HCT116 (cell line): Measurements from ENCODE around the gene IL17RB. TPM values are rescaled to one million over a fixed set of nuclear protein-coding genes. Genes with fewer than 3 reads are reported as not detected.

Experiments
- ATAC-seq: fragments of 200-7000 bp; cut with Tn5 transposase; 2 replicates; pipeline ENCODE4 v1.9.1; 2020; ENCODE audit warnings: mild to moderate bottlenecking, moderate library complexity
- BruUV-seq: library from RNA; stranded (reverse); fragments of 400-500 nt; replicated peaks from 2 replicates; lab custom pipeline; 2021; lab: Mats Ljungman, UMichigan
- CTCF ChIA-PET: fragments of 300-600 bp; sonication (Branson Sonifier 250); formaldehyde crosslinking; loops from one replicate; lab custom pipeline; 2021; ENCODE audit warnings: antibody characterized with exemption; lab: Charles Lee
- POLR2A ChIA-PET: fragments of 300-600, 350-600 bp; sonication (Branson Sonifier 250); formaldehyde crosslinking; loops from one replicate; lab custom pipeline; 2021; ENCODE audit warnings: antibody characterized with exemption; lab: Charles Lee
- RAD21 ChIA-PET, 2 experiments: fragments of 300-600 bp; sonication (Branson Sonifier 250); formaldehyde crosslinking; loops; one replicate each; lab custom pipeline; 2023; ENCODE audit warnings: low total read pairs in 2 of 2; ENCODE audit not compliant: uncharacterized antibody in 2 of 2, unreplicated experiment in 2 of 2, low non-redundant PET in 1 of 2; lab: Charles Lee
- DNase-seq: peaks from one replicate; pipeline ENCODE4 v3.0.0-alpha.2; 2010; ENCODE audit warnings: low read depth, low spot score
- H2AFZ ChIP-seq: fragments of 200-600 bp; shearing (Covaris generic), sonication (generic); 2 replicates; pipeline ENCODE4 v1.6.1; 2017; ENCODE audit warnings: low read depth, mixed run types, mixed read lengths, antibody characterized with exemption, low read length; ENCODE audit not compliant: poor library complexity, severe bottlenecking
- H3K27ac ChIP-seq: 2 replicates; pipeline ENCODE4 v1.5.1; 2012; ENCODE audit warnings: low read depth, low read length
- H3K27me3 ChIP-seq: fragments of 200-600 bp; sonication (generic); 2 replicates; pipeline ENCODE4 v1.6.1; 2016; ENCODE audit warnings: mixed run types, low read length, mixed read lengths; ENCODE audit not compliant: insufficient read depth
- H3K36me3 ChIP-seq, 2 experiments: fragments of 200-500 bp in 1 of 2; fragments of 200-600 bp in 1 of 2; sonication (Bioruptor generic) in 1 of 2; sonication (generic) in 1 of 2; 2 replicates each; pipeline versions ENCODE4 v1.5.1 to v1.6.1; 2014 to 2016; ENCODE audit warnings: low read length in 2 of 2, inconsistent platforms in 1 of 2, mixed read lengths in 1 of 2, mixed run types in 1 of 2; ENCODE audit not compliant: insufficient read depth in 2 of 2, control insufficient read depth in 1 of 2
- H3K4me1 ChIP-seq, 2 experiments: fragments of 200-600 bp in 1 of 2; sonication (generic) in 1 of 2; 2 replicates each; pipeline versions ENCODE4 v1.5.1 to v1.6.1; 2012 to 2017; ENCODE audit warnings: low read length in 2 of 2, inconsistent platforms in 1 of 2, mild to moderate bottlenecking in 1 of 2, mixed read lengths in 1 of 2, mixed run types in 1 of 2, moderate library complexity in 1 of 2; ENCODE audit not compliant: insufficient read depth in 2 of 2, control insufficient read depth in 1 of 2
- H3K4me2 ChIP-seq: fragments of 200-600 bp; sonication (generic); 2 replicates; pipeline ENCODE4 v1.6.1; 2017; ENCODE audit warnings: mixed run types, low read length, mixed read lengths
- H3K4me3 ChIP-seq, 2 experiments: fragments of 200-600 bp in 1 of 2; sonication (generic) in 1 of 2; replicated peaks in 1 of 2; 2 replicates each; pipeline ENCODE4 v1.5.1; 2011 to 2016; ENCODE audit warnings: low read length in 2 of 2, control low read depth in 1 of 2, low read depth in 1 of 2, mild to moderate bottlenecking in 1 of 2, mixed read lengths in 1 of 2, mixed run types in 1 of 2
- H3K79me2 ChIP-seq: fragments of 200-600 bp; sonication (generic); 2 replicates; pipeline ENCODE4 v1.6.1; 2017; ENCODE audit warnings: mild to moderate bottlenecking, mixed run types, low read length, moderate library complexity, mixed read lengths; ENCODE audit not compliant: insufficient read depth
- H3K9ac ChIP-seq: fragments of 200-600 bp; sonication (generic); 2 replicates; pipeline ENCODE4 v1.6.1; 2016; ENCODE audit warnings: low read length, mixed read lengths
- H3K9me2 ChIP-seq: fragments of 200-600 bp; sonication (generic), shearing (Covaris generic); 2 replicates; pipeline ENCODE4 v1.6.1; 2017; ENCODE audit warnings: mixed run types, mild to moderate bottlenecking, moderate library complexity; ENCODE audit not compliant: insufficient read depth
- H3K9me3 ChIP-seq, 2 experiments: fragments of 200-500 bp in 1 of 2; fragments of 200-600 bp in 1 of 2; sonication (Bioruptor generic) in 1 of 2; sonication (generic) in 1 of 2; 2 replicates each; pipeline ENCODE4 v1.6.1; 2014 to 2017; ENCODE audit warnings: low read length in 2 of 2, mixed read lengths in 2 of 2, inconsistent platforms in 1 of 2, low read depth in 1 of 2, mild to moderate bottlenecking in 1 of 2, mixed run types in 1 of 2, moderate library complexity in 1 of 2; ENCODE audit not compliant: control insufficient read depth in 1 of 2, insufficient read depth in 1 of 2
- H4K20me1 ChIP-seq: fragments of 200-600 bp; sonication (generic), shearing (Covaris generic); 2 replicates; pipeline ENCODE4 v1.6.1; 2017; ENCODE audit warnings: mixed run types, mild to moderate bottlenecking, moderate library complexity; ENCODE audit not compliant: insufficient read depth
- ATF3 ChIP-seq: IDR thresholded peaks from 2 replicates; pipeline ENCODE4 v1.6.1; 2012
- EZH2phosphoT487 ChIP-seq: fragments of 200-600 bp; IDR thresholded peaks from 2 replicates; pipeline ENCODE4 v1.6.1; 2018; ENCODE audit warnings: antibody characterized with exemption, borderline replicate concordance
- FOSL1 ChIP-seq: IDR thresholded peaks from 2 replicates; pipeline ENCODE4 v1.6.1; 2012; ENCODE audit warnings: low read depth
- JUND ChIP-seq: IDR thresholded peaks from 2 replicates; pipeline ENCODE4 v1.6.1; 2012
- RAD21 ChIP-seq: IDR thresholded peaks from 2 replicates; pipeline ENCODE4 v1.6.1; 2012; ENCODE audit warnings: low read depth, mild to moderate bottlenecking
- SIN3A ChIP-seq: IDR thresholded peaks from 2 replicates; pipeline ENCODE4 v1.6.1; 2012; ENCODE audit warnings: low read depth
- SRF ChIP-seq: IDR thresholded peaks from 2 replicates; pipeline ENCODE4 v1.6.1; 2012; ENCODE audit warnings: low read depth
- TCF7L2 ChIP-seq: IDR thresholded peaks from 2 replicates; pipeline ENCODE4 v1.7.0; 2011; ENCODE audit warnings: borderline replicate concordance, inconsistent platforms; ENCODE audit not compliant: insufficient read depth, insufficient read length; ENCODE audit errors: extremely low read depth
- ZFX ChIP-seq: fragments of 450-650 bp; IDR thresholded peaks from 2 replicates; pipeline ENCODE4 v1.6.1; 2017
- intact Hi-C: fragments of 100-400 bp; cut with micrococcal nuclease; formaldehyde crosslinking; loops from 2 replicates; pipeline ENCODE4 v1.10.0; 2022
- total RNA-seq: library from RNA; stranded (reverse); gene quantifications from one replicate; pipeline ENCODE4 v1.2.1, GENCODE V29; 2021; ENCODE audit not compliant: unreplicated experiment

The IL17RB gene
- total RNA-seq, 1 experiment from 2014 or later: 8.3 TPM

GRCh38 chr3:53804697-53805462, 41.5 kb upstream of the IL17RB start:
- H3K9ac ChIP-seq: no peak overlapping the region
- H3K4me3 ChIP-seq: no peak overlapping the region
- no TSS peak for BruUV-seq
- ChIA-PET RAD21 (no interaction called here), POLR2A (no interaction called here), CTCF (no interaction called here)
- no peaks in the 10 kb centered on the region for H3K9me2 ChIP-seq
- DNase-seq (peak; percentile 8), ATAC-seq (peak; percentile 76)
- H4K20me1 ChIP-seq: no peaks in the 10 kb centered on the region
- peaks cover 12 to 26% of the 10 kb centered on the region in 2 experiments for H3K4me1 ChIP-seq
- peak overlapping the region; percentile 5 for H2AFZ ChIP-seq
- peak overlapping the region; percentile 48 for H3K4me2 ChIP-seq
- H3K27me3 ChIP-seq: no peaks in the 10 kb centered on the region
- no peaks in the 10 kb centered on the region for H3K79me2 ChIP-seq
- intact Hi-C loops: no loop called here
- no peaks in the 10 kb centered on the region for H3K36me3 ChIP-seq
- H3K9me3 ChIP-seq: no peaks in the 10 kb centered on the region
- H3K27ac ChIP-seq: no peak overlapping the region
- TF ChIP-seq ATF3 (no peak), SIN3A (no peak), RAD21 (no peak), EZH2phosphoT487 (no peak), JUND (0 out of 2 replicates have a peak, but pooled peaks have one; percentile 12), SRF (no peak), FOSL1 (peak; percentile 46)

- intact Hi-C loops: no loop called here
- Histone ChIP-seq H3K9ac (no peak overlapping the region), H3K4me1 (peaks cover 12 to 26% of the 10 kb centered on the region in 2 experiments), H3K4me3 (no peak overlapping the region), H3K9me3 (no peaks in the 10 kb centered on the region), H3K36me3 (no peaks in the 10 kb centered on the region), H3K27me3 (no peaks in the 10 kb centered on the region), H3K9me2 (no peaks in the 10 kb centered on the region), H3K79me2 (no peaks in the 10 kb centered on the region), H3K27ac (no peak overlapping the region), H3K4me2 (peak overlapping the region; percentile 48), H2AFZ (peak overlapping the region; percentile 5), H4K20me1 (no peaks in the 10 kb centered on the region)
- peak; percentile 35 for ATAC-seq
- RAD21 ChIA-PET: no interaction called here
- CTCF ChIA-PET: no interaction called here
- TF ChIP-seq TCF7L2 (no peak), ZFX (no peak), ATF3 (no peak)
- BruUV-seq: no TSS peak
- no peak for DNase-seq
- POLR2A ChIA-PET: no interaction called here
Measured at GRCh38 chr3:53805463-53806159, 40.8 kb upstream of the IL17RB start.
